GM19239 (cell line): Measurements from ENCODE around the gene PARP6.

ENCODE experiments used
- DNase-seq: peaks from one replicate; pipeline ENCODE4 v3.0.0; 2011; ENCODE audit warnings: low spot score; ENCODE audit not compliant: insufficient read length
- FAIRE-seq: peaks from 2 replicates; lab custom pipeline; 2011; peaks lifted over from hg19 to GRCh38; lab: Jason Lieb, UNC

PARP6 gene

GRCh38 chr15:72235298-72235697, 37.1 kb downstream of the PARP6 start:
- DNase-seq (no peak), FAIRE-seq (no peak)

DNA sequence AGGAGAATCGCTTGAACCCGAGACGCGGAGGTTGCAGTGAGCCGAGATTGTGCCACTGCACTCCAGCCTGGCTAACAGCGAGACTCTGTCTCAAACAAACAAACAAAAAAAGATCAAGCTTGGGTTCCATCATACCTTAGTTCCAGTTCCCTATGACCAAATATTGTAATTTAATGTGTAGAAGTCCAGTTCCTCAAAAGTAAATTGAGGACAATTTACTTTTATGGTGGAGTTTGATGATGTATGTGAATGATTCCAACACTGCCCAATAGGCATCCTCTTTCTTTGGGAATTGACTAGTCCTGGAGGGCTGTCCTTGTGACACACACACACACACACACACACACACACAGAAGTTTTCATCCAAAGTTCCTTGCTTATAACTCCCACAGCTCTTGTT, 38.6 kb downstream of the PARP6 start:
- FAIRE-seq (no peak), DNase-seq (no peak)

DNA sequence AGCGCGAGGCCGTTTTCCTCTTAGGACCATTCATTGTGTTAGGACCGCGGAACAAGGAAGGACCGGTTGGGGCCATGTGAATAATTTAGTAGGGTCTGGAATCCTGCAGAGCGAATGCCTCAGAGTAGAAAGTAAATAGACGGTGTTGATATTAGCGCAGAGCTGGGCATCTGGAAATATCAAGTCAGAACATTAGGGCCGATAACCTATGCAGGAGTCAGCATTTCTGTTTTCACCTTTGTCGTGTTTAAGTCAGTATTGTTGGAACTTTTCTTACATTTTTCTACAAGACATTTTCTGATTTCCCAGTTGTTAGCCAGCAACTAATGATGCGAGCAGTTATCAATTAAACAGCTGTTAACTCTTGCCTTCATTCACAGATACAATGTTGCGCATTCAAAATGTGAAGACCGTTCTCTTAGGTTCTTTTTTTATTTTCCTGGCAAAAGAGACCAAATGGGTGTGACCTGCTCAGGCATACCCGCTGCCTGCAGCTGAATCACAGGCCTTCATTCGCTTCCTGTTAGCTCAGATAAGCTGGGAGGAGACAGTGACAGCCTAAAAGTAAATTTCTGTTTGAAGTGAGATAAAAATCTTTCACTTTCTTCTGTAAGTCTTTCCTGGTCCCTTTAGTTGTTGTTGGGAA, 40.4 kb downstream of the PARP6 start:
- peak; percentile 65 for FAIRE-seq
- no peak for DNase-seq

DNA sequence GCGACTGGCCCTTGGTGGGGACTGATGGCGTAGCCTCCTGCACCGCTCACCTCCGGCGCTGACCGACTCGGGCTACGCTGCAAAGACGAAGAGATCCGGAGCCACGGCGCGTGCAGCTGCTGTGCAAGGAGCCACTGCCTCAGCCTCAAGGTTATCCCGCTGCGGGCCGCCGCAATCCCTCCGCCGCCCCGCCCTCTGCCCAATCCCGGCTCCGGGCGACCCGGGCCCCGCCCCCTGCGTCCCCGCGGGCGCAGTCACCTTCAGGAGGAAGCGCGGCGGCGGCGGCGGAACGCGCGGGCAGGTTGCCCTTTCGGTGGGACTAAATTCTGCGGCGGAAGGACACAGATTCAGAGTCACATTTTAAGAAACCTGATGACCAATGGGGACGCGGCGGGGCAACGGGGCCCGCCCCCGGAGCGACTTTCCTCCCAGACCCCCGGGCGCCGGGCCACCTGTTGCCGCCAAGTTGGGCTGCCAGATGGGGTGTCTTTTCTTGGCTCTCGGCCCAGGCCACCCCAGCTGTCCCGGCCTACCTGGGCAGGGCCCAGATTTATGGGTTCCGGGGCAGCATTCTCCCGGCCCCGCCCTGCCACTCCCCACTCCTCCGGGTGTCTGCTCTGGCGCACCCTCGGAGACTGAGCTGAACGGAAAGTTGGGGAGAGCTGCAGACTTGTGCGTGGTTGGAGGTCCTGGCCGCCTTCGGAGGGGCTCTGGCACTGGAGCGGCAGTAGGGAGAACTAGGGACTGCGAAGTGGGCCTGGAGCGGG, 41.1 kb downstream of the PARP6 start, which contains the start of gene PKM:
TSS of gene PKM (minus strand) at position 125 of the 767 bp plus-strand sequence. CDS start 12,093 bp downstream, outside the sequence.
- DNase-seq (peak; percentile 72), FAIRE-seq (no peak)

GRCh38 chr15:72230197-72231065, 41.9 kb downstream of the PARP6 start:
- FAIRE-seq (peak; percentile 69), DNase-seq (no peak)

- no peak for FAIRE-seq
- no peak for DNase-seq
Measured at GRCh38 chr15:72229947-72230196, 42.5 kb downstream of the PARP6 start.

GRCh38 chr15:72229076-72229946, 43.0 kb downstream of the PARP6 start:
- FAIRE-seq = peak; percentile 14

DNA sequence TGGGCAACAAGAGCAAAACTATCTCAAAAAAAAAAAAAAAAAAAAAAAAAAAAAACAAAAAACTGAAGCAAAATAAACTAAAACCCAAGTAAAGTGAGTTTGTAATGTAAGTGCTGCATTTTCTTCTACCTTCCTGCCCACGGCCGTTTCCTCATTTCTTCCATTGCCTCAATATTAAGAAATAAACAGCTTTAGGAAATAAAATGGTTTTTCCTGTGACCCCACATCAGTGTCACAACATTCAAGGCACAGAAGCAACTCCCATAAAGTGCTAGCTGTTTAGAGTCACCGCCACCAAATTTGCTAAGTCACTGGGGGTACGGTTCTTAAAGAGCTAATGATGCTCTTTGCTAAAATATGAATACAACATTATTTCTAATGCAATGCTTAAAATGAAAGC, 44.6 kb downstream of the PARP6 start:
- FAIRE-seq (no peak), DNase-seq (no peak)

More at GRCh38 chr15:72229076-72229946, 43.0 kb downstream of the PARP6 start:
- no peak for DNase-seq

DNA sequence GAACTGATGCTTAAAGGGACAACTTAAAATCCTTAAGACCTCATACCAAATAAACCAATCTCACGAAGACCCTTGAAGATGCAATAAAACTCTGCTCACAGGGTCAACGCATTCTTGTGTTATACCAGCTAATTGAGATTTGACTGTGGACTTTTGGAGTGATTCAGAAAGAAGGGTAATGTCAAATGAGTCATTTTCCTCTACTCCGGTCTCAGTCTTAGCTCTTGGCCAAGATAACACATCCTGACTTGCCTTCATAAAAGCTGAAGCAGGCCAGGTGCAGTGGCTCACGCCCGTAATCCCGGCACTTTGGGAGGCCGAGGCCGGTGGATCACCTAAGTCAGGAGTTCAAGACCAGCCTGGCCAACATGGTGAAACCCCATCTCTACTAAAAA, 45.2 kb downstream of the PARP6 start:
- DNase-seq (no peak), FAIRE-seq (no peak)

DNA sequence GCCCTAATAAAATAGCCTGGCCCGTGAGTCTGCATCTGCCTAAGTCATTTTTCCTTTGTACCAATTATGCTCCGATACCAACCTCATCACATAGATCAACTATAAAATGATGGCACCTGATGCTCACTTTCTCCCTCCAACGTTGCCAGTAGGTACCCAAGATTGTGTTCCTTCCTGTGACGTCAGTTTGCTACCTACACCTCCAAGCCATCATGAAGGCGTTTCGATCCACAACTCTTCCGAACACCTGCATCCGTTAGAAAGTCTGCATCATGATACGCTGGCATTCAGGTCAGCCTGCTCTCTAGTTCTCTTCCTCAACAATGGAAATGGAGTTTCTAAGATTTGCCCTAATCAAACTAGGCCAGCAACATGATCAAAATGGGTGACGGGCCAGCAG, 49.1 kb downstream of the PARP6 start:
- no peak for DNase-seq
- no peak for FAIRE-seq

- no peak for FAIRE-seq
- DNase-seq = no peak
Measured at GRCh38 chr15:72222393-72222792, 50.0 kb downstream of the PARP6 start.

DNA sequence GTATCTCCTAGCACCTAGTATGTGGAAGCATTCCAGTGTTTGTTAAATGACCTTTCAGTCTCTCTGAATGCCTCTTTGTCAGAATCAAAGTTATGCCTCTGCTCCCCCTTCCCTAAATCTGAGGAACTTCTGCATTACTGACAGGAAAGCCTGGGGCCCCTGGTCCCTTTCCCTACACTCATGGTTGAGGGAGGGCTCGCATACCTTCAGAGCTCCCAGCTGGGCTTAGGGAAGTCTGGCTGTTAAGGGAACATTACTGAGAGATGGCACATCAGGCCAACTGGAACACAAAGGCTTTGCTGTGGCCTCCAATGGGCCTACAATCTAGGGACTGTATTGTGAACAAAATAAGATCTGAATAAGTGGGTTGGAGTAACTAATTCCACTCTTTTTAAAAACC, 51.7 kb downstream of the PARP6 start:
- FAIRE-seq = no peak

GRCh38 chr15:72217216-72217615, 55.1 kb downstream of the PARP6 start:
- DNase-seq (no peak), FAIRE-seq (no peak)

More for the DNA sequence above, 51.7 kb downstream of the PARP6 start:
- DNase-seq = no peak

- no peak for FAIRE-seq
- DNase-seq = no peak
Measured at GRCh38 chr15:72216079-72216478, 56.3 kb downstream of the PARP6 start.

- FAIRE-seq (no peak), DNase-seq (no peak)
Measured at GRCh38 chr15:72207558-72208085, 64.7 kb downstream of the PARP6 start.

GRCh38 chr15:72206677-72207000, 65.7 kb downstream of the PARP6 start:
- DNase-seq (no peak), FAIRE-seq (no peak)

GRCh38 chr15:72205896-72206676, 66.3 kb downstream of the PARP6 start:
- no peak for FAIRE-seq

DNA sequence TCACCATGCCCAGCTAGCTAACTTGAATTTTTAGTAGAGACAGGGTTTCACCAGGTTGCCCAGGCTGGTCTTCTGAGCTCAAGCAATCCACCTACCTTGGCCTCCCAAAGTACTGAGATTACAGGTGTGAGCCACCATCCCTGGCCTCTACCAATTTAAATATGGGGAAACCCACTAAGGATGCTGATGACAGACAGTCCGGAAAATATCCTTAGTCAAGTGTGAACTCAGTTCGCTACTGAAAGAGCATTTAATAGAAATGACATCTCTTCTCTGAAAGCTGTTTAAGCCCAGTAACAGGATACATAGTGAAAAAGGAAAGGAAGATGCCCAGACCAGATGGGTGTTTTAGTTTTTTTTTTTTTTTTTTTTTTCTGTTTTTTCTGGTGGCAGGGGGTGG, 67.1 kb downstream of the PARP6 start:
- DNase-seq (no peak), FAIRE-seq (no peak)

More at GRCh38 chr15:72205896-72206676, 66.3 kb downstream of the PARP6 start:
- no peak for DNase-seq

- FAIRE-seq (no peak), DNase-seq (no peak)
Measured at GRCh38 chr15:72203507-72203837, 68.9 kb downstream of the PARP6 start.
